Transverse colon (tissue), 3 donors: Measurements from ENCODE around the gene CLOCK.

Experiments used
- EP300 ChIP-seq: sonication (generic); formaldehyde crosslinking; IDR thresholded peaks from one replicate; pipeline ENCODE4 v1.6.1; 2017; ENCODE audit warnings: antibody characterized with exemption, low read depth
- POLR2A ChIP-seq: fragments of 450-650 bp; IDR thresholded peaks from one replicate; pipeline ENCODE4 v1.6.1; 2016; ENCODE audit warnings: antibody characterized with exemption, mild to moderate bottlenecking, moderate library complexity
- TF ChIP-seq, protein P1 (sequence below), 5 experiments: fragments of 200-600 bp in 3 of 5; fragments of 450-650 bp in 2 of 5; sonication (generic) in 3 of 5; IDR thresholded peaks; 1 replicate in 2 of 5; 2 replicates in 3 of 5; pipeline ENCODE4 v1.5.1; 2016 to 2017; ENCODE audit warnings: antibody characterized with exemption in 5 of 5, inconsistent platforms in 3 of 5, mild to moderate bottlenecking in 2 of 5, moderate library complexity in 1 of 5

DNA sequence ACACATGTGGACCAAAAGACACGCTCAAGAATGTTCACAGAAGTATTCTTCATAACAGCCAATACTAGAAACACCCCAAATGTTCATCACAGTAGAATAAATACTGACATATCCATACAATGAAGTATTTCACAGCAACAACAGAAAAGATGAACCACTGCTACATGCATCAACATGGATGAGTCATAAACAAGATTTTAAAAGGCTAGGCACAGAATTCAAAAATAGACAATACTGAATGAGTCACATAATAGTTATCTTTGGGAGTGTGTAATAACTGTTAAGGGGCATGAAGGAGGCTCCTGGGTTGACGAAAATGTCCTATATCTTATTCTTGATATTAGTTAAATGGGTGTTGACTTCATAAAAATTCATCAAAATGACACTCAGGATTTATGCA, 43.5 kb downstream of the CLOCK start:
- TF ChIP-seq, protein P1, sequence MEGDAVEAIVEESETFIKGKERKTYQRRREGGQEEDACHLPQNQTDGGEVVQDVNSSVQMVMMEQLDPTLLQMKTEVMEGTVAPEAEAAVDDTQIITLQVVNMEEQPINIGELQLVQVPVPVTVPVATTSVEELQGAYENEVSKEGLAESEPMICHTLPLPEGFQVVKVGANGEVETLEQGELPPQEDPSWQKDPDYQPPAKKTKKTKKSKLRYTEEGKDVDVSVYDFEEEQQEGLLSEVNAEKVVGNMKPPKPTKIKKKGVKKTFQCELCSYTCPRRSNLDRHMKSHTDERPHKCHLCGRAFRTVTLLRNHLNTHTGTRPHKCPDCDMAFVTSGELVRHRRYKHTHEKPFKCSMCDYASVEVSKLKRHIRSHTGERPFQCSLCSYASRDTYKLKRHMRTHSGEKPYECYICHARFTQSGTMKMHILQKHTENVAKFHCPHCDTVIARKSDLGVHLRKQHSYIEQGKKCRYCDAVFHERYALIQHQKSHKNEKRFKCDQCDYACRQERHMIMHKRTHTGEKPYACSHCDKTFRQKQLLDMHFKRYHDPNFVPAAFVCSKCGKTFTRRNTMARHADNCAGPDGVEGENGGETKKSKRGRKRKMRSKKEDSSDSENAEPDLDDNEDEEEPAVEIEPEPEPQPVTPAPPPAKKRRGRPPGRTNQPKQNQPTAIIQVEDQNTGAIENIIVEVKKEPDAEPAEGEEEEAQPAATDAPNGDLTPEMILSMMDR (IDR thresholded peaks at IDR 0.05): no peak
- no peak for TF ChIP-seq EP300
- no peak for TF ChIP-seq POLR2A
